SHP77 treated with DMSO at 0.1 percent for 48 hours (cell line): Measurements from ENCODE around the gene SULT1A1.
"Not testable (repeated sequence)": the region's sequence is repeated elsewhere in the genome, so short reads cannot be mapped to it uniquely, and the experiment has no call there.

ENCODE experiments used
- DNase-seq: peaks from one replicate; lab custom pipeline; 2025; lab: John Stamatoyannopoulos, UW

The SULT1A1 gene

DNA sequence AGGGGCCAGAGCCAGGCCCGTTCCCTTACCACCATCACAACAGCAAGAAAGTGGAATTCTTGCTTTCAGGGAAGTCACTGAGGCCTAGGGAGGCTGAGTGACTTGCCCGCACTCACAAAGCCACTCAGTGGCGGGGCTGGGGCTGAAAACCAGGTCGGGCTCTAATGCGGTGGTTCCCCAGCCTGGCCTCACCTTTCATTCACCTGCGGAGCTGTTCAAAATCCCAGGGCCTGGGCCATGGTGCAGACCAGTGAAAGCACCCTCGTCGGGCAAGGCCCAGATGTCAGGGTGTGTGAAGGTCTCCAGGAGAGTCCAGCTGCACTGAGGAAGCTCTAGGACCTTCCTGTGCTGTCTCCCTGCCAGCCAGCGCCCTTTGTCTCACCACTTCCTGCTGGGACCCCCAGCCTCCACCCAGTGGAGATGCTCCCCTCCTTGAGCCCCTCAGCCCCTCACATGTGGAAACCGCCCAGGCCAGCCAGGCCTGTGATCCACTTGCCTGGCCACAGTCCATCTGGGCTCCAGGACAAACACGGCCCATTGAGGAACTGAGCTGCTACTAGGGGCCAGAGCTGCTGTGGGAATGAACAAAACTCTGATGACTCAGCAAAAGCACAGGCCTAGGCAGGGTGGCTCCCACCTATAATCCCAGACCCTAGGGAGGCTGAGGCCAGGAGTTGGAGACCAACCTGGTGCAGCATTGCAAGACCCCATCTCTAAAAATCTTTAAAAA lies 812 bp downstream of the SULT1A1 start:
- not testable (repeated sequence) for DNase-seq

DNA sequence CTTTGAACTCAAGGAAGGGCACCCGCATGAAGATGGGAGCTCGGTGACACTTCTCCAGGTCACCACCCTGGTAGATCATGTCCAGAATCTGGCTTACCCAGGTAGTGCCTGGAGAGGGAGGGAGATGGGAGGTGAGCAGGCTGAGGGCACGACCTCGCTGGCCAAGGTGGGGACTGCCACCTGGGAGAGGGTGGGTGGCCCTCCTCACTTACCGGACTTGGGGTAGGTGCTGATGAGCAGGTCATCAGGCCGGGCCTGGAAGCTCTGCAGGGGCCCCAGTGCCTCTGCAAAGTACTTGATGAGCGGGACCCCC lies 1.4 kb downstream of the SULT1A1 start:
- DNase-seq = not testable (repeated sequence)

- DNase-seq = not testable (repeated sequence)
Observed at GRCh38 chr16:28607681-28608495, 2.0 kb downstream of the SULT1A1 start.

- DNase-seq = no peak
Observed at GRCh38 chr16:28607116-28607623, 2.7 kb downstream of the SULT1A1 start.

GRCh38 chr16:28606291-28607115 lies 3.3 kb downstream of the SULT1A1 start:
- no peak for DNase-seq

- DNase-seq = no peak
Observed at GRCh38 chr16:28604186-28604565, 5.7 kb downstream of the SULT1A1 start.

DNA sequence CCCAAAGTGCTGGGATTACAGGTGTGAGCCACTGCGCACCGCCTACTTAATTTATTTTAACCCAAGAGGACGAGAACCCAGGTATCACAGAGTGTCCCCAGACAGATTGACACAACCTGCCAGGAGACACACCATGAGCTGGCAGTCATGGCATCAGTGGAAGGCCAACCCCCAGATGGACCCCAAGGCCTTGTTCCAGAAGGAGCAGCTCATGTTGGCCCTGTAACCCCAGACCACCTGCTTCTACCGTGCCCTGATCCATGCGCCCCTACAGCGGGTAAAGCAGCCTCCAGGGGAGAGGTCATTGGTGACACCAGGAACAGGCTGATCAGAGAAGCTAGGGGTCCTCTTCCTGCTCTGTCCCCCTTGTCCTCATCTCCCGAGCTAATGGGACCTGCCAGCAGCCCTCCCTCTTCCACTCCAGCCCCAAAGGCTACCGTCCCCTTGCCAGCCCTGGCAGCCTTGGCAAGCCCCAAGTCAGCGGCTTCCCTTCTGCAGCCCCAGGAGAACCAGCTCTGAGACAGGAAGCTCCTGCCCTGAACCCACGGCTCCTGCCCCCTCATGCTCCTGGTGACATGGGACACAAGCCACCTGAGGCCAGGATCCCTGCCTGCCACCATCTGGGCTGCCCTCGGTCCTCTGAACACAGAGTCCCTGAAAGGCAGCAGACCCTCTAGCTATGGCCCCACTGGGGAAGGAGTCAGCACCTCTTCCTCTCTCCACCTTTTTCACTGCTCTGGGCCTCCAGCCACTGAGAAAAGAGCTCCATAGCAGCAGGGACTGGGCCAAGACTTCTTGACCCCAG lies 6.3 kb downstream of the SULT1A1 start:
- DNase-seq = no peak

DNA sequence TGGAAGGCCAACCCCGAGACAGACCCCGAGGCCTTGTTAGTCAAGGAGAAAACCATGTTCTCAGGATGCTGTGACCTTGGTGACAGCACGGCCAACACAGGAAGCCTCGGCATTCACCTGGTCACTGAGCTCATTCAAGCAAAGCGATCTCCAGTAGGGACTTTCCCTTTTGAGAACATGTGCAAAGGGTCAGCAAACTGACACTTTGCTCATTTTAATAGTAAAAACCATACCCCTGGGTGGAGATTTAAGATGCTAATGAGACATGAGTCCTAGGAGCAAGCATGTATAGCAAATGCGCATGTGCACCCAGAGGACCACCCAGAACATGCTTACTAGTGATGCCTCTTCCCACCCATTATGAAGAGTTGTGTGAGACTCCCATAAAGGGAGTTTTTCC lies 7.3 kb downstream of the SULT1A1 start:
- DNase-seq = no peak

DNA sequence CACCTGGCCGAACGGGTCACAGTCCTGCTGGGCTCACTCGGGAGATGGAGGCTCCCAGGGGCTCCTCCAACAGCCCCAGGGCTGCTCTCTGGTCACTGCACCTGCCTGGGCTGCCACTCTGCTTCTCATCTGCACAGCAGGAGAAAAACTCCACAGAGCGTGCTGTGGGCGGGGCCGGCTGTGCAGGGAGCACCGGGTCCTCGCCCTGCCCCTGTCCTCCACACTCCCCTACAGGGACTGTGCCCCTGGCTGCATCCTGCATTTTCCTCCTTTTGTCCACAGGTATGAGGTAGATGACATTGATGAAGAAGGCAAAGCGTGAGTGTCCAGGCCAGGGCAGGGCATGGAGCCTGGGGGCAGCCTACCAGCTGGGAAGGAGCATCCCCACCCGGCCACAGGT lies 7.8 kb downstream of the SULT1A1 start:
- DNase-seq = not testable (repeated sequence)

DNA sequence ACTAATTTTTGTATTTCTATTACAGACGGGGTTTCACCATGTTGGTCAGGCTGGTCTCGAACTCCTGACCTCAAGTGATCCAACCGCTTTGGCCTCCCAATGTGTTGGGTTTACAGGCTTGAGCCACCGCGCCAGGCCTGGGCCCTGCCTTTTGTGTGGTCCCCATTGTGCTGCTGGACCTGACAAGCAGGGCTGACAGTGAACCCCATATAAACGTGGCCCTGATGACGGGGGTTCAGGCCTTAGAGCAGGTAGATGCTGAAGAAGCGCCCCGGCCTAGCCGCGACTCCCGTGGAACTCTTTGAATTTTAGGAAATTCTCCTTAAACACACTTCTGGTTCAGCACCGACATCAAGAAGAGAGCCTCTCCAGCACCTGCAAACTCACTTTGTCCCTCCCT lies 8.3 kb downstream of the SULT1A1 start:
- DNase-seq = not testable (repeated sequence)

GRCh38 chr16:28600965-28601364 lies 8.9 kb downstream of the SULT1A1 start:
- DNase-seq = not testable (repeated sequence)

GRCh38 chr16:28599377-28600285 lies 10.2 kb downstream of the SULT1A1 start:
- DNase-seq = not testable (repeated sequence)

GRCh38 chr16:28597692-28598261 lies 12.1 kb downstream of the SULT1A1 start:
- no peak for DNase-seq

- DNase-seq = no peak
Observed at GRCh38 chr16:28596840-28597691, 12.8 kb downstream of the SULT1A1 start, which contains the start of gene SULT1A2. TSS of gene SULT1A2 (minus strand) at chr16:28597050. CDS start at chr16:28595930, 1,120 bp downstream.

- no peak for DNase-seq
Observed at GRCh38 chr16:28596115-28596630, 13.7 kb downstream of the SULT1A1 start.

DNA sequence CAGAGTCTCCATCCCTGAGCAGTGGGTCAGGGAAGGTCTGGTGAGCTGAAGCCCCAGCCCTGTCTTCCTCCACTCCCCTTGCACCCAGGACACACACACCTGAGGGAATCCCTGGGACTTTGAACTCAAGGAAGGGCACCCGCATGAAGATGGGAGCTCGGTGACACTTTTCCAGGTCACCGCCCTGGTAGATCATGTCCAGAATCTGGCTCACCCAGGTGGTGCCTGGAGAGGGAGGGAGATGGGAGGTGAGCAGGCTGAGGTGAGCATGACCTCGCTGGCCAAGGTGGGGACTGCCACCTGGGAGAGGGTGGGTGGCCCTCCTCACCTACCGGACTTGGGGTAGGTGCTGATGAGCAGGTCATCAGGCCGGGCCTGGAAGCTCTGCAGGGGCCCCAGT lies 14.4 kb downstream of the SULT1A1 start:
- not testable (repeated sequence) for DNase-seq

DNA sequence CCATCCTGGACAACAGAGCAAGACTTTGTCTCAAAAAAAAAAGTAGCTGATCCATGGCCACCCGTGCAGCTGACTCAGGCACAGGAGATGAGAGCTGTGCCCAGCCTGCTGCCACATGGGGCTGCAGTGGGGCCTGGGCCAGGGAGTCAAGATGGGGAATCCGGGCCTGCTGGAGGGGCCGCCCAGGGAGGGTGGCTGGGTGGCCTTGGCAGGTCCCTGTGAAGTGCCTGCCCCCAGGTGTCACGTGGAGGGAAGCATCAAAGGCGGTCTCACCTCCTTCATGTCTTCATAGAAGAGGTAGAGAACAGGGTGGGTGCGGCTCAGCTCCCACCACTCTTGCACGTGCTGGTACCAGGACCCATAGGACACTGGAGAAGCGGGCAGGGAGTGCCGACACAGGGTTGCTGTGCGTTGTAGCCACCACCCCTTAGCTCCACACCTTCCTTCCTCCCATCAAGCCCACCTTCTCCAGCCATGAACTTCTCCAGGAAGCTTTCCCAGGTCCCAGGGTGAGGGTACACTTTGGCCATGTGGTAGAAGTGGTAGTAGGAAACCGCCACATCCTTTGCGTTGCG lies 16.8 kb downstream of the SULT1A1 start:
- DNase-seq = no peak

DNA sequence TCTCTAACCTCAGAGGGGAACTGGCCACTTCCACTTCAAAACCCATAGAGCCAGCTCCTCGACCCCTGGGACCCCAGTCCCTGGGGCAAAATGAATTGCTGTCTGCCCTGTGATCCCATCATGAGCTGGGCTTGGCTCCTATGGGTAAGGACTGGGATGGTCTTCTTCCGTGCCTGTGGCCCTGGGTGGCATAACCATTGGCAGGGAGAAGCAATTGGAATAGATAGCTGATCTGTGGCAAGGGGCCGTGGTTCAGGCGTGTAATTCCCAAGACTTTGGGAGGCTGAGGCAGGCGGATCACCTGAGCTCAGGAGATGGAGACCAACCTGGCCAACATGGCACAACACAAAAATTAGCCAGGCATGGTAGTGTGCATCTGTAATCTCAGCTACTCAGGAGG lies 17.3 kb downstream of the SULT1A1 start:
- no peak for DNase-seq
